Measurements from ENCODE around the gene KASH5. TPM values are rescaled to one million over a fixed set of nuclear protein-coding genes. Genes with fewer than 3 reads are reported as not detected.

The KASH5 gene
- total and polyA plus RNA-seq, 2 donors (not counting 1 experiment from before 2014, with no cell fraction given) = 0.67 to 0.74 TPM

DNA sequence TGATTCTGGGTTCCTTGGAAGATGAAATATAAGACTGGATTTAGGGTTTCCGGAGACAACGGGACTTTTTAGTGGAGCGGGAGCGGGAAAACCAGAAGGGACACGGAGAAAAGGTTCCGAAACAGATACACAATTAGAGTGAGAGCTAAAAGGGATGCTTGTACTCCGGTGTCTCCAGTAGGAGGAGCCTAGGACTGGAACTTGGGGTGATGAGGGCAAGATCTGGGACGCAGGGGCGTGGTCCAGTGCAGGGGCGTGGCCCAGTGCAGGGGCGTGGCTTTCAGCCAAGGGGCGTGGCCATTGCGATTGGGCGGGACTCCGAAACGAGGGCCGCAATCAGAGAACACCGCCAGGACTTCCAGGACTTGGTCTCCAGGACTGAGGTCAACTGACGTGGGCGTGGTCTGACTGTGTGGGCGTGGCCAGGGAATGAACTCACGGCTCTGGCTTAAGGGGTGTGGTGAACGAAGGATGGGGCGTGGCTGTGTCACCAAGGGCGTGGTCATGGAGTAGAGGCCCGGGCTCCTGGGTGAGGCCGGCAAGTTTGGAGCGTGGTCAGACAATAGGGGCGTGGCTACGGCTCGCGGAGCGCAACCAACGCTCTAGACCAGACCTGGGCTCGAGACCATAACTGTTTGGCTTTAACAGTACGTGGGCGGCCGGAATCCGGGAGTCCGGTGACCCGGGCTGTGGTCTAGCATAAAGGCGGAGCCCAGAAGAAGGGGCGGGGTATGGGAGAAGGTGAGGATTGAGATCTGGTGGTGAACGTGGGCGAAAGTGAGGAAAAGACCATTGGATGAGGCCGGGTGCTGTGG is 24.6 kb upstream of the KASH5 start, which contains the start of gene DKKL1:
TSS of gene DKKL1 (plus strand) at position 610 of the 815 bp plus-strand sequence. CDS start at position 732, 122 bp downstream.
- peaks cover 0 to 13% (median 4%) of the 10 kb centered on the region in 3 donors for H3K9me3 ChIP-seq (ENCODE audit: control extremely low read depth in 1 of 3, control insufficient read depth in 2 of 3, insufficient read depth in 1 of 3, low read length in 2 of 3)
- H3K4me1 ChIP-seq (ENCODE audit: control insufficient read depth in 2 of 2, insufficient read depth in 2 of 2, low read length in 2 of 2) = peaks cover 46 to 55% of the 10 kb centered on the region in 2 donors
- H3K27me3 ChIP-seq (replicated peaks in 1 of 4; ENCODE audit: control extremely low read depth in 1 of 4, control insufficient read depth in 3 of 4, insufficient read depth in 4 of 4, low read length in 3 of 4) = peaks cover 0 to 10% (median 3%) of the 10 kb centered on the region in 4 experiments
- H3K4me1 Mint-ChIP-seq = peaks cover 37% of the 10 kb centered on the region
- CTCF ChIA-PET = interaction anchor here (0.6 to 1.1 kb wide), 5 partner anchors 27 to 86 kb away, joined by 3 to 4 read pairs (median 3); no protein-coding TSS in a partner anchor
- peak within 1 kb of the TSS; percentile 77 for H2AFZ ChIP-seq (ENCODE audit: insufficient read depth, low read depth, low read length, poor library complexity, severe bottlenecking)
- TF ChIP-seq, protein P1, sequence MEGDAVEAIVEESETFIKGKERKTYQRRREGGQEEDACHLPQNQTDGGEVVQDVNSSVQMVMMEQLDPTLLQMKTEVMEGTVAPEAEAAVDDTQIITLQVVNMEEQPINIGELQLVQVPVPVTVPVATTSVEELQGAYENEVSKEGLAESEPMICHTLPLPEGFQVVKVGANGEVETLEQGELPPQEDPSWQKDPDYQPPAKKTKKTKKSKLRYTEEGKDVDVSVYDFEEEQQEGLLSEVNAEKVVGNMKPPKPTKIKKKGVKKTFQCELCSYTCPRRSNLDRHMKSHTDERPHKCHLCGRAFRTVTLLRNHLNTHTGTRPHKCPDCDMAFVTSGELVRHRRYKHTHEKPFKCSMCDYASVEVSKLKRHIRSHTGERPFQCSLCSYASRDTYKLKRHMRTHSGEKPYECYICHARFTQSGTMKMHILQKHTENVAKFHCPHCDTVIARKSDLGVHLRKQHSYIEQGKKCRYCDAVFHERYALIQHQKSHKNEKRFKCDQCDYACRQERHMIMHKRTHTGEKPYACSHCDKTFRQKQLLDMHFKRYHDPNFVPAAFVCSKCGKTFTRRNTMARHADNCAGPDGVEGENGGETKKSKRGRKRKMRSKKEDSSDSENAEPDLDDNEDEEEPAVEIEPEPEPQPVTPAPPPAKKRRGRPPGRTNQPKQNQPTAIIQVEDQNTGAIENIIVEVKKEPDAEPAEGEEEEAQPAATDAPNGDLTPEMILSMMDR (IDR thresholded peaks at IDR 0.05) = no peak
- TF ChIP-seq EZH2 (IDR thresholded peaks at IDR 0.05; ENCODE audit: borderline replicate concordance, insufficient read depth, low read depth, low read length, poor library complexity, severe bottlenecking) = no peak
- no peak within 1 kb of the TSS for H3K27ac Mint-ChIP-seq
- H3K4me3 ChIP-seq (ENCODE audit: control extremely low read depth in 1 of 5, extremely low read depth in 1 of 5, insufficient read depth in 1 of 5, low read depth in 2 of 5, low read length in 4 of 5) = peak within 1 kb of the TSS in 4 of 5 experiments; percentile 45 to 83 (median 58)
- H3K4me3 Mint-ChIP-seq = peak within 1 kb of the TSS; percentile 35
- peak; percentile 88 for DNase-seq
- peak within 1 kb of the TSS in 1 of 2 donors; percentile 6 for H3K27ac ChIP-seq (ENCODE audit: low read length in 2 of 2)
- no peaks in the 10 kb centered on the region for H4K20me1 ChIP-seq (ENCODE audit: control insufficient read depth, insufficient read depth, low read length, poor library complexity, severe bottlenecking)
- H3K9ac ChIP-seq (ENCODE audit: low read length) = peak within 1 kb of the TSS; percentile 65
- intact Hi-C loops (cut with micrococcal nuclease) = loop anchor here (1.0 to 5.0 kb wide), 3 partner anchors 23 to 36 kb away; partner anchors contain the start of gene SLC6A16
- POLR2A ChIA-PET = interaction anchor here (0.9 to 2.7 kb wide), 5 partner anchors 10 to 30 kb away, joined by 3 to 11 read pairs (median 5); partner anchors contain the start of gene CD37
- 2% methylated on average over 45 of the region's 46 CpGs for WGBS (ENCODE audit: insufficient coverage)
- no peaks in the 10 kb centered on the region for H3K79me2 ChIP-seq (ENCODE audit: control insufficient read depth, insufficient read depth, low read length)
- no peaks in the 10 kb centered on the region for H3K36me3 ChIP-seq (replicated peaks in 1 of 2; ENCODE audit: control extremely low read depth in 1 of 2, control insufficient read depth in 1 of 2, extremely low read depth in 1 of 2, insufficient read depth in 2 of 2, low read length in 1 of 2)
- H3K27me3 Mint-ChIP-seq = no peaks in the 10 kb centered on the region
- H3K4me2 ChIP-seq (replicated peaks; ENCODE audit: low read depth, low read length, poor library complexity, severe bottlenecking) = peak within 1 kb of the TSS; percentile 98
- H3K9me3 Mint-ChIP-seq (ENCODE audit: insufficient read depth) = no peaks in the 10 kb centered on the region
- ATAC-seq (ENCODE audit: low read depth) = peak; percentile 80

Measured in B cell (primary cell).